ENCODE data around the gene DYNC1H1.

DYNC1H1 gene

GRCh38 chr14:102039157-102039556 lies 74.8 kb downstream of the DYNC1H1 start:
- no peak for TF ChIP-seq CTCF (conservative IDR thresholded peaks at IDR 0.05; ENCODE audit: low read depth, low read length)
- H3K4me2 ChIP-seq, result no peak overlapping the region
- no peak overlapping the region for H3K4me3 ChIP-seq (IDR thresholded peaks at IDR 0.05; ENCODE audit: insufficient read depth, low read depth, low read length)
- H3K4me1 ChIP-seq (ENCODE audit: low read depth, poor library complexity, severe bottlenecking), result no peaks in the 10 kb centered on the region
- H3K9ac ChIP-seq, result no peak overlapping the region
- H3K79me2 ChIP-seq (ENCODE audit: insufficient read depth, low read depth), result no peaks in the 10 kb centered on the region
- no peaks in the 10 kb centered on the region for H3K27me3 ChIP-seq (ENCODE audit: insufficient read depth, low read depth)
- no peak overlapping the region for H2AFZ ChIP-seq (ENCODE audit: low read depth)
- no peak overlapping the region for H3K27ac ChIP-seq
- no peaks in the 10 kb centered on the region for H4K20me1 ChIP-seq (ENCODE audit: insufficient read depth)
- peaks cover 15% of the 10 kb centered on the region; the same call in 1 of the 2 replicates for H3K36me3 ChIP-seq (ENCODE audit: insufficient read depth)

GRCh38 chr14:102040153-102040552 lies 75.8 kb downstream of the DYNC1H1 start:
- no peaks in the 10 kb centered on the region for H4K20me1 ChIP-seq (ENCODE audit: insufficient read depth)

GRCh38 chr14:102042699-102043098 lies 78.3 kb downstream of the DYNC1H1 start:
- peaks cover 5% of the 10 kb centered on the region; the same call in 1 of the 2 replicates for H3K36me3 ChIP-seq (ENCODE audit: insufficient read depth)
- H3K27ac ChIP-seq, result no peak overlapping the region
- no peaks in the 10 kb centered on the region for H4K20me1 ChIP-seq (ENCODE audit: insufficient read depth)

More at GRCh38 chr14:102040153-102040552, 75.8 kb downstream of the DYNC1H1 start:
- H3K79me2 ChIP-seq (ENCODE audit: insufficient read depth, low read depth), result no peaks in the 10 kb centered on the region
- H2AFZ ChIP-seq (ENCODE audit: low read depth), result no peak overlapping the region
- H3K4me2 ChIP-seq, result no peak overlapping the region
- no peak overlapping the region for H3K4me3 ChIP-seq (IDR thresholded peaks at IDR 0.05; ENCODE audit: insufficient read depth, low read depth, low read length)
- H3K27me3 ChIP-seq (ENCODE audit: insufficient read depth, low read depth), result no peaks in the 10 kb centered on the region
- TF ChIP-seq CTCF (conservative IDR thresholded peaks at IDR 0.05; ENCODE audit: low read depth, low read length), result no peak
- peaks cover 12% of the 10 kb centered on the region; the same call in 1 of the 2 replicates for H3K36me3 ChIP-seq (ENCODE audit: insufficient read depth)
- no peak overlapping the region for H3K9ac ChIP-seq
- H3K4me1 ChIP-seq (ENCODE audit: low read depth, poor library complexity, severe bottlenecking), result no peaks in the 10 kb centered on the region
- H3K27ac ChIP-seq, result no peak overlapping the region

GRCh38 chr14:102043251-102044025 lies 79.1 kb downstream of the DYNC1H1 start:
- H3K27me3 ChIP-seq (ENCODE audit: insufficient read depth, low read depth), result no peaks in the 10 kb centered on the region
- H3K4me3 ChIP-seq (IDR thresholded peaks at IDR 0.05; ENCODE audit: insufficient read depth, low read depth, low read length), result no peak overlapping the region
- no peak overlapping the region for H3K9ac ChIP-seq
- H3K79me2 ChIP-seq (ENCODE audit: insufficient read depth, low read depth), result no peaks in the 10 kb centered on the region
- no peak overlapping the region for H3K4me2 ChIP-seq
- no peaks in the 10 kb centered on the region for H4K20me1 ChIP-seq (ENCODE audit: insufficient read depth)
- no peak for TF ChIP-seq CTCF (conservative IDR thresholded peaks at IDR 0.05; ENCODE audit: low read depth, low read length)
- H3K27ac ChIP-seq, result no peak overlapping the region
- H3K4me1 ChIP-seq (ENCODE audit: low read depth, poor library complexity, severe bottlenecking), result no peaks in the 10 kb centered on the region
- H3K36me3 ChIP-seq (ENCODE audit: insufficient read depth), result peaks cover 2% of the 10 kb centered on the region; the same call in 1 of the 2 replicates
- H2AFZ ChIP-seq (ENCODE audit: low read depth), result no peak overlapping the region

More at GRCh38 chr14:102042699-102043098, 78.3 kb downstream of the DYNC1H1 start:
- H3K27me3 ChIP-seq (ENCODE audit: insufficient read depth, low read depth), result no peaks in the 10 kb centered on the region
- H3K4me3 ChIP-seq (IDR thresholded peaks at IDR 0.05; ENCODE audit: insufficient read depth, low read depth, low read length), result no peak overlapping the region
- no peaks in the 10 kb centered on the region for H3K79me2 ChIP-seq (ENCODE audit: insufficient read depth, low read depth)
- H3K4me2 ChIP-seq, result no peak overlapping the region
- no peak overlapping the region for H2AFZ ChIP-seq (ENCODE audit: low read depth)
- no peaks in the 10 kb centered on the region for H3K4me1 ChIP-seq (ENCODE audit: low read depth, poor library complexity, severe bottlenecking)
- no peak overlapping the region for H3K9ac ChIP-seq
- no peak for TF ChIP-seq CTCF (conservative IDR thresholded peaks at IDR 0.05; ENCODE audit: low read depth, low read length)

Data from KMS-11 (cell line).